HG03108 (cell line): ENCODE results near the gene LTBP2.

ENCODE experiments used
- ATAC-seq: cut with Tn5 transposase; IDR thresholded peaks from one replicate; pipeline ENCODE4 v1.9.1; 2021; ENCODE audit warnings: moderate library complexity; ENCODE audit not compliant: unreplicated experiment

LTBP2 gene

GRCh38 chr14:74592476-74593201, 19.4 kb downstream of the LTBP2 start:
- no peak for ATAC-seq

GRCh38 chr14:74591899-74592298, 20.1 kb downstream of the LTBP2 start:
- ATAC-seq: no peak

- ATAC-seq: no peak
These were observed 20.6 kb downstream of the LTBP2 start for GRCh38 chr14:74591394-74591793.

GRCh38 chr14:74589291-74589879, 22.7 kb downstream of the LTBP2 start:
- no peak for ATAC-seq

GRCh38 chr14:74587363-74587707, 24.7 kb downstream of the LTBP2 start:
- ATAC-seq: no peak

- no peak for ATAC-seq
These were observed 25.2 kb downstream of the LTBP2 start for GRCh38 chr14:74586681-74587362.

GRCh38 chr14:74585406-74586335, 26.4 kb downstream of the LTBP2 start:
- ATAC-seq: no peak

GRCh38 chr14:74584951-74585350, 27.1 kb downstream of the LTBP2 start:
- ATAC-seq: no peak

- no peak for ATAC-seq
These were observed 28.2 kb downstream of the LTBP2 start for GRCh38 chr14:74583689-74584434.

- no peak for ATAC-seq
These were observed 29.0 kb downstream of the LTBP2 start for GRCh38 chr14:74582910-74583581.

GRCh38 chr14:74580275-74580672, 31.8 kb downstream of the LTBP2 start:
- no peak for ATAC-seq

- ATAC-seq: no peak
These were observed 32.4 kb downstream of the LTBP2 start for GRCh38 chr14:74579447-74580274.

GRCh38 chr14:74578479-74578878, 33.6 kb downstream of the LTBP2 start:
- ATAC-seq: no peak

- no peak for ATAC-seq
These were observed 34.1 kb downstream of the LTBP2 start for GRCh38 chr14:74577948-74578275.

GRCh38 chr14:74577247-74577947, 34.6 kb downstream of the LTBP2 start:
- ATAC-seq: no peak

GRCh38 chr14:74575936-74576335, 36.1 kb downstream of the LTBP2 start:
- no peak for ATAC-seq

GRCh38 chr14:74575507-74575906, 36.5 kb downstream of the LTBP2 start:
- no peak for ATAC-seq

GRCh38 chr14:74574706-74575105, 37.3 kb downstream of the LTBP2 start:
- no peak for ATAC-seq

GRCh38 chr14:74574090-74574433, 38.0 kb downstream of the LTBP2 start:
- ATAC-seq: no peak
